GM13976 (cell line): Measurements from ENCODE around the gene TRIM24.

ENCODE experiments used
- DNase-seq: peaks from one replicate; pipeline ENCODE4 v3.0.0; 2012; ENCODE audit warnings: low spot score
- CTCF ChIP-seq: IDR thresholded peaks from 2 replicates; pipeline ENCODE4 v1.5.1; 2012; ENCODE audit warnings: borderline replicate concordance, mild to moderate bottlenecking; ENCODE audit not compliant: insufficient read depth; ENCODE audit errors: extremely low read depth, missing control alignments, control extremely low read depth
- in situ Hi-C: fragments of 300-500 bp; cut with MboI; formaldehyde crosslinking; loops from one replicate; pipeline ENCODE4 v1.12.0; 2022; ENCODE audit warnings: low sequenced_read_pairs, mixed read lengths, inconsistent platforms; ENCODE audit not compliant: unreplicated experiment

The TRIM24 gene

DNA sequence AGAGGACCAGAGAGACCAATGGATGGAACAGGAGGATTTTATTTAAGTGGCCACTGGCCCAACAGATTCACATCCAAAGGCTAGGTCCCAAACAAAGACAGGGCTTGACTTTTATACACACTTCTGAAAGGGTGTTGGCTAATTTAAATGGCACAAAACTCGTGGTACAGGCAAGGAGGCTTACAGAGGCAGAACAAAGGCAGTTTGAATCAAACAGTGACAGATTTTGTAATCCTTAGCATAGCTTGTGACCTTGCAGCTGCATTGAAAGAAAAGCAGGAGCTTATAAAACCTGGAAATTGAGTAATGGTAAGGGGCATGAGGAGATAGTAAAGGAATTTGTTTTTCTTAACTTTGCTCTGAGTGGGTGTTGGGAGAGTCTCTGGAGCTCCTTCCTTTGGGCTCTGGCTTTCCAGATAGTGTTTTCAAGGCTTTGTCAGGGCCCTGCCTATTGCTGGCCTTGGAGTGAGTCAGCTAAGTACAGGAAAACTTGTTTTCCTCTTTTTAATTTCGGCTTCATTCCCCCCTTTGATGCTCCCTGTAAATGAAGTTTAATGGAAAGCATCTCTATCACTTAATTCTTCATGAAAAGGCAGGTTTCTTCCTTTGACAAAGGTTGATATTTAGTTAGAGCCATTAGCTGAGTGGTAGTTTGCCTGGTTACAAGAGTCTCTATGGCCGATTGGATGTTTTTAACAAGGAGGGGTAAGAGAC, 96.9 kb downstream of the TRIM24 start:
- no peak for TF ChIP-seq CTCF
- DNase-seq, result no peak
- in situ Hi-C loops, result no loop called here

GRCh38 chr7:138559448-138559847, 99.4 kb downstream of the TRIM24 start:
- in situ Hi-C loops, result no loop called here
- no peak for DNase-seq
- no peak for TF ChIP-seq CTCF

DNA sequence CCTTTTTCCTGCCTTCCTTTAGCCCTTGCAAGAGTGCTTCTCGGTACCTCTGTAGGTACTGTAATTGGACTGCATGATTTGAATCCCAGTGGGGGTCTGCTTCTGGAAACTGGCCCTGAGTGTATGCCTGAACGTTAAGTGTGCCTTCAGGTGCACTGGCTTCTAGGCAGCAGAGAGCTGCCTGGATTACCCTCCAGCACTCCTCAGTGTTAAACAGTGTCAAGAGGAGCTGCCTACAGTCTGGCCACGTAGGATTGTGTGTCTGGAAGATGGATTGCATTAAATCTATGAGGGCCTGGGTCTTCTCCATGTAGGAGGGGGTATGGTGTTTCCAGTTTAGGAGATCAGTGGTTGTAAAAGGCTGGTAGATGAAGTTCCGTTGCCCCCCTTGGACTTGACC, 103.7 kb downstream of the TRIM24 start:
- DNase-seq, result no peak
- no peak for TF ChIP-seq CTCF
- in situ Hi-C loops, result no loop called here

DNA sequence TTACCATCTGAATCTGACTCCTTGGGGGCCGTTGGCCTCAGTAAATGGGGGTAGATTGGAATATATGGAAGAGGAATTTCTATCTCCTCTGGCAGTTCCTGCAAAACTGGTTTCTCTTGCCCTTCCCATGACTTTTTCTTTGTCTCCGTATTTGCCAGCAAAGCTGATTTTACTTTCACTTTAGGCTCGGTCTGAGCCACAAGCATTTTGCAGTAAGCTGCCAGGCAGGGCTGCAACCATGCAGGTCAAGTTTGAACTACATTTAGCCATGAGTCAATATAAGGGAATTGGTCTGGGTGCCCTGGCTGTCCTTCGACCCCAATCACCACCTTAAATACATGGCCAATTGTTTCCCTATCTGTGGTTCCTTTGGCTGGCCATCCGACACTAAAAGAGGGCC, 104.3 kb downstream of the TRIM24 start:
- DNase-seq, result no peak
- TF ChIP-seq CTCF, result no peak
- in situ Hi-C loops, result no loop called here

DNA sequence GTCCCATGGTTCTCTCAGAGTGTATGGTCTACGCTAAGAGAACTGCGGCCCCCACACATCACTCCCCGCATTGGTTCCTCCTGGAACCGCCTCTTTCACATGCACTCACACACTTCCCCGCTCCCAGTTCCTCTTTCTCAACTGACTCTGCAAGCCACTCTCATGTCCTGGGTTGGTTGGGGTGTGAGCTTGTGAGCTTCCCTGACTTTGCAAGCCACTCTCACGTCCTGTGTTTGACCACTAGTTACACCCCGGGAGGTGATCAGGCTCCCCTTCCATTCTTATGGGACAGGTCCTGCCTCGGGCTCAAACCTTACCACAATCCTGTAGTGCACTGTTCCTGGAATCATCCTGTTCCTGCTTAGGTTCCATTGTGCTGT, 105.0 kb downstream of the TRIM24 start:
- TF ChIP-seq CTCF, result no peak
- in situ Hi-C loops, result no loop called here
- DNase-seq, result no peak

DNA sequence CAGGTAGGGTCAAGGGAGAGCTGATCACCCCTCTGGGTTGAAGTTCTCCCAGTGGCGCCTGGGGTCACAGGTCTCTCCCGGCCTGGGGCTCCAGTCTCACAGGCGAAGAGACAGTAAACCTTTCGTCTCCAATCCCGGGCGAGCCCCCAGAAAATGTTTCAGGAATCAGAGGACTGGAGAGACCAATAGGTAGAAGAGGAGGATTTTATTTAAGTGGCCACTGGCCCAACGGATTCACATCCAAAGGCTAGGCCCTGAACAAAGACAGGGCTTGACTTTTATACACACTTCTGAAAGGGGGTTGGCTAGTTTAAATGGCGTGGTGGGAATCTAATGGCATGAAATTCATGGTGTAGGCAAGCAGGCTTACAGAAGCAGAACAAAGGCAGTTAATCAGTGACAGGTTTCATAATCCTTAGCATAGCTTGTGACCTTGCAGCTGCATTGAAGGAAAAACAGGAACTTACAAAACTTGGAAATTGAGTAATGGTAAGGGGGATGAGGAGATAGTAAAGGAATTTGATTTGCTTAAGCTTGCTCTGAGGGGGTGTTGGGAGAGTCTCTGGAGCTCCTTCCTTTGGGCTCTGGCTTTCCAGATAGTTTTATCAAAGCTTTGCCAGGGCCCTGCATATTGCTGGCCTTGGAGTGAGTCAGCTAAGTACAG, 105.5 kb downstream of the TRIM24 start:
- TF ChIP-seq CTCF, result no peak
- no peak for DNase-seq
- in situ Hi-C loops, result no loop called here
